ENCODE data around the gene KRT37.

Gene KRT37

GRCh38 chr17:41440531-41441033 lies 16.2 kb upstream of the KRT37 start, which contains the start of gene KRT38:
Gene KRT38, minus strand, starts transcription at chr17:41440983. Its CDS starts 62 bp downstream, at chr17:41440921.
- Histone ChIP-seq H2BK15ac (ENCODE audit: low read length) (no peak within 1 kb of the TSS), H3K18ac (ENCODE audit: low read length) (no peak within 1 kb of the TSS), H2BK120ac (ENCODE audit: low read depth, low read length) (no peak within 1 kb of the TSS), H3K27me3 (ENCODE audit: control insufficient read depth in 3 of 3, insufficient read depth in 3 of 3, low read depth in 1 of 3, low read length in 3 of 3) (peaks cover 0 to 8% (median 0%) of the 10 kb centered on the region in 3 experiments), H3K4me1 (ENCODE audit: control insufficient read depth in 2 of 2, insufficient read depth in 1 of 2, low read depth in 1 of 2, low read length in 2 of 2) (no peaks in the 10 kb centered on the region), H3K36me3 (replicated peaks in 1 of 2; ENCODE audit: control insufficient read depth in 2 of 2, insufficient read depth in 2 of 2, low read length in 2 of 2) (no peaks in the 10 kb centered on the region), H2BK12ac (ENCODE audit: low read length) (no peak within 1 kb of the TSS), H3K9ac (ENCODE audit: low read depth, low read length, poor library complexity) (no peak within 1 kb of the TSS), H2BK5ac (ENCODE audit: low read length) (no peak within 1 kb of the TSS), H3K27ac (replicated peaks; ENCODE audit: low read length) (no peak within 1 kb of the TSS), H3K9me3 (replicated peaks in 1 of 2; ENCODE audit: control insufficient read depth in 2 of 2, insufficient read depth in 1 of 2, low read depth in 1 of 2, low read length in 2 of 2) (no peaks in the 10 kb centered on the region), H4K8ac (ENCODE audit: low read depth, low read length) (no peak within 1 kb of the TSS), H2AFZ (ENCODE audit: low read length) (no peak within 1 kb of the TSS), H2AK5ac (ENCODE audit: low read depth, low read length) (no peak within 1 kb of the TSS), H4K91ac (ENCODE audit: low read depth, low read length, poor library complexity) (no peak within 1 kb of the TSS), H3K4ac (ENCODE audit: low read length) (no peak within 1 kb of the TSS), H3K14ac (ENCODE audit: low read length) (no peak within 1 kb of the TSS), H3K79me1 (ENCODE audit: low read depth, low read length) (no peaks in the 10 kb centered on the region), H3K4me2 (ENCODE audit: insufficient read depth, low read length, poor library complexity, severe bottlenecking) (no peak within 1 kb of the TSS), H3K4me3 (ENCODE audit: low read length in 2 of 2) (no peak within 1 kb of the TSS), H3K23ac (ENCODE audit: low read depth, low read length, poor library complexity) (no peak within 1 kb of the TSS)
- no CpG with 5 or more reads among the region's 10 CpGs for WGBS, 2 donors (ENCODE audit: extremely low coverage in 2 of 2, insufficient read length in 2 of 2, insufficient replicate concordance in 1 of 2)
- no peak for DNase-seq (ENCODE audit: low spot score)

DNA sequence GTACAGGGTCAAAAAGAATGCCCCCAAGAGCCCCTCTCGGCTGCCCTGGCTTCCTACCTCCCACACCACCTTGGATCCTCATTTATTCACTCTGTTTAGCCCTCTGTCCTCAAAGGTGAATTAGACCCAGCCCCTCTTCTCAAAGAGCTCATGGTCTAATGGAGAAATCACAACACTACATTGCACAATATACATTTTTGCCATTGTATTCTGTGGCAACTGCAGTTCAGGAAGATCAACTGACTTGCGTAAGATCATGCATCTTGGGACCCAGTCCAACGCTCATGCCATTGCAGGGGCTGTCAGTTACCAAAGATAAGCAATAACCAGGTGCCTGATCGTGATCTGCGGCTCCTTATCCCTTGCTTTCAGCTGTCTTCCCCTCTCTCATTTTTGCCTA lies 15.0 kb upstream of the KRT37 start:
- H3K4ac ChIP-seq (ENCODE audit: low read length): no peak overlapping the region
- no peak overlapping the region for H2AFZ ChIP-seq (ENCODE audit: low read length)
- no peak overlapping the region for H3K23ac ChIP-seq (ENCODE audit: low read depth, low read length, poor library complexity)
- peaks cover 0 to 8% (median 0%) of the 10 kb centered on the region in 3 experiments for H3K27me3 ChIP-seq (ENCODE audit: control insufficient read depth in 3 of 3, insufficient read depth in 3 of 3, low read depth in 1 of 3, low read length in 3 of 3)
- no peak overlapping the region for H4K8ac ChIP-seq (ENCODE audit: low read depth, low read length)
- no peak overlapping the region for H2BK120ac ChIP-seq (ENCODE audit: low read depth, low read length)
- WGBS, 2 donors (ENCODE audit: extremely low coverage in 2 of 2, insufficient read length in 2 of 2, insufficient replicate concordance in 1 of 2): no CpG with 5 or more reads among the region's 5 CpGs
- H3K79me1 ChIP-seq (ENCODE audit: low read depth, low read length): no peaks in the 10 kb centered on the region
- H3K36me3 ChIP-seq (replicated peaks in 1 of 2; ENCODE audit: control insufficient read depth in 2 of 2, insufficient read depth in 2 of 2, low read length in 2 of 2): no peaks in the 10 kb centered on the region
- no peak overlapping the region for H2BK12ac ChIP-seq (ENCODE audit: low read length)
- H2AK5ac ChIP-seq (ENCODE audit: low read depth, low read length): no peak overlapping the region
- H3K9ac ChIP-seq (ENCODE audit: low read depth, low read length, poor library complexity): no peak overlapping the region
- H2BK5ac ChIP-seq (ENCODE audit: low read length): no peak overlapping the region
- no peak for DNase-seq (ENCODE audit: low spot score)
- H2BK15ac ChIP-seq (ENCODE audit: low read length): no peak overlapping the region
- H3K18ac ChIP-seq (ENCODE audit: low read length): no peak overlapping the region
- H3K4me2 ChIP-seq (ENCODE audit: insufficient read depth, low read length, poor library complexity, severe bottlenecking): no peak overlapping the region
- H4K91ac ChIP-seq (ENCODE audit: low read depth, low read length, poor library complexity): no peak overlapping the region
- no peak overlapping the region for H3K14ac ChIP-seq (ENCODE audit: low read length)
- no peak overlapping the region for H3K4me3 ChIP-seq (ENCODE audit: low read length in 2 of 2)
- no peaks in the 10 kb centered on the region for H3K9me3 ChIP-seq (replicated peaks in 1 of 2; ENCODE audit: control insufficient read depth in 2 of 2, insufficient read depth in 1 of 2, low read depth in 1 of 2, low read length in 2 of 2)
- H3K27ac ChIP-seq (replicated peaks; ENCODE audit: low read length): no peak overlapping the region
- no peaks in the 10 kb centered on the region for H3K4me1 ChIP-seq (ENCODE audit: control insufficient read depth in 2 of 2, insufficient read depth in 1 of 2, low read depth in 1 of 2, low read length in 2 of 2)

DNA sequence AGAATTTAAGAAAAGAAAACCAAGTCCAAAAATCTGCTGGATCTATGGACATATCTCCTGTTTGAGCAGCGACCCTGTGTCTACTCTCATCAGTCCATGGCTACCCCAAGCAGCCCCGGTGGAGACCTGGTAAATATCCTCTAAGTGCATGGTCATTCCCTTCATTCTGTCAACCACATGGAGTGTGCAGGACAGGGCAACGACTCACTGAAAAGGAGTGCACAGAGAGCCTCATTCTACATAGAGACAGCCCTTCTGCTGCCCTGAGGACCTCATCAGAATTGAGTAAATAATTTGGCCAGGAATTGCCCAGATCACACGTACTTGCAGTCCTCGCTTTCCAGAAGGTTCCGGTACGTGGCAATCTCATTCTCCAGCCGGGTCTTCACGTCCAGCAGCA lies 13.4 kb upstream of the KRT37 start:
- H2BK15ac ChIP-seq (ENCODE audit: low read length): no peak overlapping the region
- no peak overlapping the region for H3K4ac ChIP-seq (ENCODE audit: low read length)
- no peak overlapping the region for H2AFZ ChIP-seq (ENCODE audit: low read length)
- H2BK12ac ChIP-seq (ENCODE audit: low read length): no peak overlapping the region
- H3K18ac ChIP-seq (ENCODE audit: low read length): peak overlapping the region; percentile 17
- no peak overlapping the region for H3K9ac ChIP-seq (ENCODE audit: low read depth, low read length, poor library complexity)
- no CpG with 5 or more reads among the region's 9 CpGs for WGBS, 2 donors (ENCODE audit: extremely low coverage in 2 of 2, insufficient read length in 2 of 2, insufficient replicate concordance in 1 of 2)
- H3K9me3 ChIP-seq (replicated peaks in 1 of 2; ENCODE audit: control insufficient read depth in 2 of 2, insufficient read depth in 1 of 2, low read depth in 1 of 2, low read length in 2 of 2): no peaks in the 10 kb centered on the region
- H3K27me3 ChIP-seq (ENCODE audit: control insufficient read depth in 3 of 3, insufficient read depth in 3 of 3, low read depth in 1 of 3, low read length in 3 of 3): peaks cover 0 to 4% (median 0%) of the 10 kb centered on the region in 3 experiments
- H3K23ac ChIP-seq (ENCODE audit: low read depth, low read length, poor library complexity): no peak overlapping the region
- H3K36me3 ChIP-seq (replicated peaks in 1 of 2; ENCODE audit: control insufficient read depth in 2 of 2, insufficient read depth in 2 of 2, low read length in 2 of 2): no peaks in the 10 kb centered on the region
- H3K14ac ChIP-seq (ENCODE audit: low read length): no peak overlapping the region
- no peak overlapping the region for H3K4me2 ChIP-seq (ENCODE audit: insufficient read depth, low read length, poor library complexity, severe bottlenecking)
- no peaks in the 10 kb centered on the region for H3K79me1 ChIP-seq (ENCODE audit: low read depth, low read length)
- H4K8ac ChIP-seq (ENCODE audit: low read depth, low read length): no peak overlapping the region
- no peaks in the 10 kb centered on the region for H3K4me1 ChIP-seq (ENCODE audit: control insufficient read depth in 2 of 2, insufficient read depth in 1 of 2, low read depth in 1 of 2, low read length in 2 of 2)
- H3K4me3 ChIP-seq (ENCODE audit: low read length in 2 of 2): no peak overlapping the region
- H3K27ac ChIP-seq (replicated peaks; ENCODE audit: low read length): no peak overlapping the region
- H2AK5ac ChIP-seq (ENCODE audit: low read depth, low read length): no peak overlapping the region
- no peak overlapping the region for H4K91ac ChIP-seq (ENCODE audit: low read depth, low read length, poor library complexity)
- no peak overlapping the region for H2BK120ac ChIP-seq (ENCODE audit: low read depth, low read length)
- no peak for DNase-seq (ENCODE audit: low spot score)
- no peak overlapping the region for H2BK5ac ChIP-seq (ENCODE audit: low read length)

- Histone ChIP-seq H2BK5ac (ENCODE audit: low read length) (no peak overlapping the region), H2AK5ac (ENCODE audit: low read depth, low read length) (no peak overlapping the region), H3K14ac (ENCODE audit: low read length) (no peak overlapping the region), H3K4me2 (ENCODE audit: insufficient read depth, low read length, poor library complexity, severe bottlenecking) (no peak overlapping the region), H4K91ac (ENCODE audit: low read depth, low read length, poor library complexity) (no peak overlapping the region), H2BK120ac (ENCODE audit: low read depth, low read length) (no peak overlapping the region), H3K4me1 (ENCODE audit: control insufficient read depth in 2 of 2, insufficient read depth in 1 of 2, low read depth in 1 of 2, low read length in 2 of 2) (no peaks in the 10 kb centered on the region), H3K18ac (ENCODE audit: low read length) (peak overlapping the region; percentile 77), H4K8ac (ENCODE audit: low read depth, low read length) (no peak overlapping the region), H3K9me3 (replicated peaks in 1 of 2; ENCODE audit: control insufficient read depth in 2 of 2, insufficient read depth in 1 of 2, low read depth in 1 of 2, low read length in 2 of 2) (no peaks in the 10 kb centered on the region), H2BK15ac (ENCODE audit: low read length) (no peak overlapping the region), H3K9ac (ENCODE audit: low read depth, low read length, poor library complexity) (no peak overlapping the region), H3K4ac (ENCODE audit: low read length) (no peak overlapping the region), H3K4me3 (ENCODE audit: low read length in 2 of 2) (no peak overlapping the region), H3K27me3 (ENCODE audit: control insufficient read depth in 3 of 3, insufficient read depth in 3 of 3, low read depth in 1 of 3, low read length in 3 of 3) (peaks cover 0 to 3% (median 0%) of the 10 kb centered on the region in 3 experiments), H3K79me1 (ENCODE audit: low read depth, low read length) (no peaks in the 10 kb centered on the region), H3K36me3 (replicated peaks in 1 of 2; ENCODE audit: control insufficient read depth in 2 of 2, insufficient read depth in 2 of 2, low read length in 2 of 2) (no peaks in the 10 kb centered on the region), H2AFZ (ENCODE audit: low read length) (no peak overlapping the region), H2BK12ac (ENCODE audit: low read length) (no peak overlapping the region), H3K27ac (replicated peaks; ENCODE audit: low read length) (no peak overlapping the region), H3K23ac (ENCODE audit: low read depth, low read length, poor library complexity) (peak overlapping the region; percentile 31)
- no CpG with 5 or more reads among the region's 7 CpGs for WGBS, 2 donors (ENCODE audit: extremely low coverage in 2 of 2, insufficient read length in 2 of 2, insufficient replicate concordance in 1 of 2)
- no peak for DNase-seq (ENCODE audit: low spot score)
These were observed 12.9 kb upstream of the KRT37 start for GRCh38 chr17:41437254-41437653.
